PC-3 (cell line): ENCODE data around the gene STN1.

Experiments
- CTCF ChIP-seq: fragments of 300-600 bp; sonication (generic); conservative IDR thresholded peaks from 2 replicates; pipeline ENCODE4 v1.5.1; 2017; ENCODE audit warnings: antibody characterized with exemption, low read depth, mild to moderate bottlenecking, low read length
- EZH2phosphoT487 ChIP-seq: fragments of 300-600 bp; sonication (generic); IDR thresholded peaks from 2 replicates; pipeline ENCODE4 v1.6.1; 2018; ENCODE audit warnings: mild to moderate bottlenecking, antibody characterized with exemption, low read length, borderline replicate concordance

- TF ChIP-seq CTCF (no peak), EZH2phosphoT487 (no peak)
Observed at GRCh38 chr10:103949728-103950127, 31.7 kb upstream of the STN1 start.
